Activated naive CD4-positive, alpha-beta T cell treated with anti-CD3 and anti-CD28 coated beads, Interleukin-2, amount 50 U/mL, for 24 hours (primary cell): ENCODE measurements around the gene PLXNA2.

Experiments
- H3K27ac Mint-ChIP-seq: one replicate; pipeline ENCODE4 v1.8.0; 2021; ENCODE audit warnings: mild to moderate bottlenecking, mixed read lengths
- H3K27me3 Mint-ChIP-seq: one replicate; pipeline ENCODE4 v1.8.0; 2021; ENCODE audit warnings: mixed read lengths
- H3K36me3 Mint-ChIP-seq: one replicate; pipeline ENCODE4 v1.8.0; 2021; ENCODE audit warnings: mixed read lengths
- H3K4me1 Mint-ChIP-seq: one replicate; pipeline ENCODE4 v1.8.0; 2021; ENCODE audit warnings: mixed read lengths
- H3K4me3 Mint-ChIP-seq: one replicate; pipeline ENCODE4 v1.8.0; 2021; ENCODE audit warnings: mild to moderate bottlenecking, mixed read lengths
- H3K9me3 Mint-ChIP-seq: one replicate; pipeline ENCODE4 v1.8.0; 2021; ENCODE audit warnings: mixed read lengths

The PLXNA2 gene

GRCh38 chr1:208112401-208112800 is 131.8 kb downstream of the PLXNA2 start:
- H3K4me1 Mint-ChIP-seq, result no peaks in the 10 kb centered on the region
- no peaks in the 10 kb centered on the region for H3K36me3 Mint-ChIP-seq
- no peaks in the 10 kb centered on the region for H3K27me3 Mint-ChIP-seq
- H3K4me3 Mint-ChIP-seq, result no peak overlapping the region
- H3K27ac Mint-ChIP-seq, result no peak overlapping the region
- H3K9me3 Mint-ChIP-seq, result no peaks in the 10 kb centered on the region

GRCh38 chr1:208111646-208112190 is 132.5 kb downstream of the PLXNA2 start:
- Mint-ChIP-seq H3K27me3 (no peaks in the 10 kb centered on the region), H3K27ac (no peak overlapping the region), H3K4me1 (no peaks in the 10 kb centered on the region), H3K4me3 (no peak overlapping the region), H3K9me3 (no peaks in the 10 kb centered on the region), H3K36me3 (no peaks in the 10 kb centered on the region)

- no peaks in the 10 kb centered on the region for H3K9me3 Mint-ChIP-seq
- no peak overlapping the region for H3K4me3 Mint-ChIP-seq
- H3K4me1 Mint-ChIP-seq, result no peaks in the 10 kb centered on the region
- H3K27ac Mint-ChIP-seq, result no peak overlapping the region
- no peaks in the 10 kb centered on the region for H3K36me3 Mint-ChIP-seq
- no peaks in the 10 kb centered on the region for H3K27me3 Mint-ChIP-seq
Observed at GRCh38 chr1:208110296-208110695, 133.9 kb downstream of the PLXNA2 start.

GRCh38 chr1:208108646-208109330 is 135.4 kb downstream of the PLXNA2 start:
- H3K9me3 Mint-ChIP-seq, result no peaks in the 10 kb centered on the region
- no peak overlapping the region for H3K4me3 Mint-ChIP-seq
- H3K36me3 Mint-ChIP-seq, result no peaks in the 10 kb centered on the region
- no peak overlapping the region for H3K27ac Mint-ChIP-seq
- H3K4me1 Mint-ChIP-seq, result no peaks in the 10 kb centered on the region
- peaks cover 1% of the 10 kb centered on the region for H3K27me3 Mint-ChIP-seq

- Mint-ChIP-seq H3K27ac (no peak overlapping the region), H3K27me3 (peaks cover 1% of the 10 kb centered on the region), H3K4me3 (no peak overlapping the region), H3K36me3 (no peaks in the 10 kb centered on the region), H3K9me3 (no peaks in the 10 kb centered on the region), H3K4me1 (no peaks in the 10 kb centered on the region)
Observed at GRCh38 chr1:208108213-208108608, 136.0 kb downstream of the PLXNA2 start.

GRCh38 chr1:208107425-208108212 is 136.6 kb downstream of the PLXNA2 start:
- H3K4me3 Mint-ChIP-seq, result no peak overlapping the region
- no peak overlapping the region for H3K27ac Mint-ChIP-seq
- H3K36me3 Mint-ChIP-seq, result no peaks in the 10 kb centered on the region
- no peaks in the 10 kb centered on the region for H3K4me1 Mint-ChIP-seq
- peaks cover 1% of the 10 kb centered on the region for H3K27me3 Mint-ChIP-seq
- H3K9me3 Mint-ChIP-seq, result no peaks in the 10 kb centered on the region

GRCh38 chr1:208106218-208106617 is 138.0 kb downstream of the PLXNA2 start:
- H3K27ac Mint-ChIP-seq, result no peak overlapping the region
- H3K27me3 Mint-ChIP-seq, result peaks cover 3% of the 10 kb centered on the region
- no peaks in the 10 kb centered on the region for H3K4me1 Mint-ChIP-seq
- no peaks in the 10 kb centered on the region for H3K9me3 Mint-ChIP-seq
- no peak overlapping the region for H3K4me3 Mint-ChIP-seq
- no peaks in the 10 kb centered on the region for H3K36me3 Mint-ChIP-seq

GRCh38 chr1:208105756-208106155 is 138.4 kb downstream of the PLXNA2 start:
- Mint-ChIP-seq H3K9me3 (no peaks in the 10 kb centered on the region), H3K36me3 (no peaks in the 10 kb centered on the region), H3K4me1 (no peaks in the 10 kb centered on the region), H3K27me3 (peaks cover 3% of the 10 kb centered on the region), H3K4me3 (no peak overlapping the region), H3K27ac (no peak overlapping the region)

- Mint-ChIP-seq H3K36me3 (no peaks in the 10 kb centered on the region), H3K27ac (no peak overlapping the region), H3K4me3 (no peak overlapping the region), H3K27me3 (peaks cover 3% of the 10 kb centered on the region), H3K9me3 (no peaks in the 10 kb centered on the region), H3K4me1 (no peaks in the 10 kb centered on the region)
Observed at GRCh38 chr1:208103597-208104513, 140.3 kb downstream of the PLXNA2 start.

GRCh38 chr1:208101661-208102431 is 142.3 kb downstream of the PLXNA2 start:
- Mint-ChIP-seq H3K4me1 (no peaks in the 10 kb centered on the region), H3K27ac (no peak overlapping the region), H3K4me3 (no peak overlapping the region), H3K36me3 (no peaks in the 10 kb centered on the region), H3K27me3 (peaks cover 3% of the 10 kb centered on the region), H3K9me3 (no peaks in the 10 kb centered on the region)

GRCh38 chr1:208100906-208101305 is 143.3 kb downstream of the PLXNA2 start:
- no peaks in the 10 kb centered on the region for H3K9me3 Mint-ChIP-seq
- peaks cover 3% of the 10 kb centered on the region for H3K27me3 Mint-ChIP-seq
- no peak overlapping the region for H3K27ac Mint-ChIP-seq
- H3K36me3 Mint-ChIP-seq, result no peaks in the 10 kb centered on the region
- H3K4me1 Mint-ChIP-seq, result no peaks in the 10 kb centered on the region
- no peak overlapping the region for H3K4me3 Mint-ChIP-seq

- Mint-ChIP-seq H3K4me1 (no peaks in the 10 kb centered on the region), H3K27me3 (peaks cover 3% of the 10 kb centered on the region), H3K36me3 (no peaks in the 10 kb centered on the region), H3K27ac (peak overlapping the region; percentile 14), H3K4me3 (no peak overlapping the region), H3K9me3 (no peaks in the 10 kb centered on the region)
Observed at GRCh38 chr1:208100106-208100505, 144.1 kb downstream of the PLXNA2 start.

GRCh38 chr1:208098773-208099172 is 145.4 kb downstream of the PLXNA2 start:
- Mint-ChIP-seq H3K4me1 (no peaks in the 10 kb centered on the region), H3K27me3 (peaks cover 2% of the 10 kb centered on the region), H3K4me3 (no peak overlapping the region), H3K9me3 (no peaks in the 10 kb centered on the region), H3K27ac (no peak overlapping the region), H3K36me3 (no peaks in the 10 kb centered on the region)

- H3K9me3 Mint-ChIP-seq, result no peaks in the 10 kb centered on the region
- H3K4me3 Mint-ChIP-seq, result no peak overlapping the region
- no peaks in the 10 kb centered on the region for H3K27me3 Mint-ChIP-seq
- no peaks in the 10 kb centered on the region for H3K4me1 Mint-ChIP-seq
- no peaks in the 10 kb centered on the region for H3K36me3 Mint-ChIP-seq
- H3K27ac Mint-ChIP-seq, result no peak overlapping the region
Observed at GRCh38 chr1:208093754-208094719, 150.1 kb downstream of the PLXNA2 start.
